DND-41 (cell line): ENCODE data around the gene CFAP251.

Source experiments
- ATAC-seq: fragments of 200-7000 bp; cut with Tn5 transposase; 3 replicates; pipeline ENCODE4 v1.9.1; 2021; ENCODE audit warnings: low read depth; ENCODE audit not compliant: insufficient read depth
- DNase-seq: peaks from one replicate; pipeline ENCODE4 v3.0.0-alpha.2; 2020
- H2AFZ ChIP-seq: 2 replicates; pipeline ENCODE4 v1.6.0; 2012; ENCODE audit warnings: low read depth, low read length
- H3K27ac ChIP-seq: 2 replicates; pipeline ENCODE4 v1.5.1; 2012; ENCODE audit warnings: low read length, inconsistent platforms
- H3K27me3 ChIP-seq: fragments of 200-600 bp; sonication (generic); 2 replicates; pipeline ENCODE4 v1.6.0; 2012; ENCODE audit warnings: low read length, mild to moderate bottlenecking, inconsistent platforms; ENCODE audit not compliant: insufficient read depth, poor library complexity
- H3K36me3 ChIP-seq: 2 replicates; pipeline ENCODE4 v1.5.1; 2012; ENCODE audit warnings: low read length, inconsistent platforms; ENCODE audit not compliant: insufficient read depth
- H3K4me1 ChIP-seq: 2 replicates; pipeline ENCODE4 v1.5.1; 2012; ENCODE audit warnings: mild to moderate bottlenecking, low read length; ENCODE audit not compliant: insufficient read depth
- H3K4me2 ChIP-seq: 2 replicates; pipeline ENCODE4 v1.6.0; 2012; ENCODE audit warnings: mild to moderate bottlenecking, moderate library complexity, low read length, inconsistent platforms; ENCODE audit not compliant: insufficient read depth
- H3K4me3 ChIP-seq, 2 experiments: fragments of 200-600 bp in 1 of 2; shearing (Covaris generic) in 1 of 2; 2 replicates each; pipeline ENCODE4 v1.5.1; 2012 to 2016; ENCODE audit warnings: inconsistent platforms in 2 of 2, low read length in 2 of 2, mild to moderate bottlenecking in 2 of 2, low read depth in 1 of 2, moderate library complexity in 1 of 2
- H3K79me2 ChIP-seq: 2 replicates; pipeline ENCODE4 v1.6.0; 2012; ENCODE audit warnings: low read length, inconsistent platforms; ENCODE audit not compliant: insufficient read depth
- H3K9ac ChIP-seq: 2 replicates; pipeline ENCODE4 v1.6.0; 2012; ENCODE audit warnings: low read depth, mild to moderate bottlenecking, inconsistent platforms, low read length, moderate library complexity
- H3K9me3 ChIP-seq: 2 replicates; pipeline ENCODE4 v1.5.1; 2012; ENCODE audit warnings: low read length, moderate library complexity, mild to moderate bottlenecking, inconsistent platforms; ENCODE audit not compliant: insufficient read depth, severe bottlenecking
- H4K20me1 ChIP-seq: 2 replicates; pipeline ENCODE4 v1.6.0; 2012; ENCODE audit warnings: low read length; ENCODE audit not compliant: insufficient read depth
- CTCF ChIP-seq: IDR thresholded peaks from 2 replicates; pipeline ENCODE4 v1.5.1; 2012; ENCODE audit warnings: borderline replicate concordance, low read length, moderate library complexity, mild to moderate bottlenecking; ENCODE audit not compliant: poor library complexity, severe bottlenecking; ENCODE audit errors: extremely low read depth
- EZH2 ChIP-seq: IDR thresholded peaks from 3 replicates; pipeline ENCODE4 v1.6.1; 2012; ENCODE audit warnings: borderline replicate concordance, low read depth, mild to moderate bottlenecking, moderate library complexity, low read length, inconsistent platforms; ENCODE audit not compliant: severe bottlenecking

The CFAP251 gene

GRCh38 chr12:121964813-121965643, 46.6 kb downstream of the CFAP251 start:
- ATAC-seq (no peak), DNase-seq (no peak)
- Histone ChIP-seq H2AFZ (no peak overlapping the region), H3K9ac (no peak overlapping the region), H3K79me2 (no peaks in the 10 kb centered on the region), H3K36me3 (no peaks in the 10 kb centered on the region), H3K4me2 (no peak overlapping the region), H3K4me1 (no peaks in the 10 kb centered on the region), H3K9me3 (no peaks in the 10 kb centered on the region), H3K4me3 (no peak overlapping the region), H3K27me3 (no peaks in the 10 kb centered on the region), H4K20me1 (no peaks in the 10 kb centered on the region), H3K27ac (no peak overlapping the region)
- TF ChIP-seq EZH2 = no peak
- TF ChIP-seq CTCF = no peak

DNA sequence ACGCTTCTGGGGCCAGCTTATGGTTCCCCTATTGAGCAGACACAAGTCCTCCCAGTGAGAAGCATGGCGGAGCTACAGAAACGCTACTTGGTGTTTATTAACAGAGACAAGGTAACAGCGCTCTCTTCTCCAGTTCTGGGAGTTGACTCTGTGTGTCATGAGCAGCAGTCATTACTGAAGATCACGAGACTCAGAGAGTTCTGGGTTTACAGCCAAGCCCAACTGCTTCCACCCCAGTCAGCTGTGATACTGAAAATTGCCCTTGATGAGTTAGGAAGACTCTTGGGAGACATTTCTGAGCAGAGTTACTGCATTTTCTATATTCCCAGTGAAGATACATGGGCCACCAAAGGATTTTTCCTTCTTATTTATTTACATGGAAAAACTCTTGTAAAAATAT, 48.6 kb downstream of the CFAP251 start:
- no peak overlapping the region for H2AFZ ChIP-seq
- H3K36me3 ChIP-seq = no peaks in the 10 kb centered on the region
- no peak for DNase-seq
- no peaks in the 10 kb centered on the region for H3K79me2 ChIP-seq
- no peak overlapping the region for H3K4me3 ChIP-seq
- TF ChIP-seq CTCF (no peak), EZH2 (no peak)
- no peaks in the 10 kb centered on the region for H3K4me1 ChIP-seq
- H3K27me3 ChIP-seq = no peaks in the 10 kb centered on the region
- no peak overlapping the region for H3K9ac ChIP-seq
- no peaks in the 10 kb centered on the region for H3K9me3 ChIP-seq
- H3K27ac ChIP-seq = no peak overlapping the region
- H4K20me1 ChIP-seq = no peaks in the 10 kb centered on the region
- no peak overlapping the region for H3K4me2 ChIP-seq
- ATAC-seq = no peak

GRCh38 chr12:121968876-121969275, 50.5 kb downstream of the CFAP251 start:
- no peaks in the 10 kb centered on the region for H3K4me1 ChIP-seq
- TF ChIP-seq CTCF (no peak), EZH2 (no peak)
- H4K20me1 ChIP-seq = no peaks in the 10 kb centered on the region
- no peak overlapping the region for H3K9ac ChIP-seq
- H3K36me3 ChIP-seq = no peaks in the 10 kb centered on the region
- peaks cover 8% of the 10 kb centered on the region for H3K9me3 ChIP-seq
- no peaks in the 10 kb centered on the region for H3K27me3 ChIP-seq
- H3K79me2 ChIP-seq = no peaks in the 10 kb centered on the region
- no peak overlapping the region for H2AFZ ChIP-seq
- ATAC-seq (no peak), DNase-seq (no peak)
- no peak overlapping the region for H3K4me2 ChIP-seq
- no peak overlapping the region for H3K27ac ChIP-seq
- no peak overlapping the region for H3K4me3 ChIP-seq
